ENCODE data around the gene MACROD1.

GRCh38 chr11:63997104-63997700 lies 168.7 kb downstream of the MACROD1 start:
- TF ChIP-seq CTCF (IDR thresholded peaks at IDR 0.05), result no peak
- TF ChIP-seq POLR2AphosphoS5 (IDR thresholded peaks at IDR 0.05; ENCODE audit: insufficient read depth in 1 of 2, low read depth in 1 of 2), result no peak
